GM21576 (cell line): Measurements from ENCODE around the gene PPARA.

Experiments
- ATAC-seq: cut with Tn5 transposase; IDR thresholded peaks from one replicate; pipeline ENCODE4 v1.9.1; 2021; ENCODE audit warnings: mild to moderate bottlenecking, moderate library complexity; ENCODE audit not compliant: unreplicated experiment

PPARA gene

DNA sequence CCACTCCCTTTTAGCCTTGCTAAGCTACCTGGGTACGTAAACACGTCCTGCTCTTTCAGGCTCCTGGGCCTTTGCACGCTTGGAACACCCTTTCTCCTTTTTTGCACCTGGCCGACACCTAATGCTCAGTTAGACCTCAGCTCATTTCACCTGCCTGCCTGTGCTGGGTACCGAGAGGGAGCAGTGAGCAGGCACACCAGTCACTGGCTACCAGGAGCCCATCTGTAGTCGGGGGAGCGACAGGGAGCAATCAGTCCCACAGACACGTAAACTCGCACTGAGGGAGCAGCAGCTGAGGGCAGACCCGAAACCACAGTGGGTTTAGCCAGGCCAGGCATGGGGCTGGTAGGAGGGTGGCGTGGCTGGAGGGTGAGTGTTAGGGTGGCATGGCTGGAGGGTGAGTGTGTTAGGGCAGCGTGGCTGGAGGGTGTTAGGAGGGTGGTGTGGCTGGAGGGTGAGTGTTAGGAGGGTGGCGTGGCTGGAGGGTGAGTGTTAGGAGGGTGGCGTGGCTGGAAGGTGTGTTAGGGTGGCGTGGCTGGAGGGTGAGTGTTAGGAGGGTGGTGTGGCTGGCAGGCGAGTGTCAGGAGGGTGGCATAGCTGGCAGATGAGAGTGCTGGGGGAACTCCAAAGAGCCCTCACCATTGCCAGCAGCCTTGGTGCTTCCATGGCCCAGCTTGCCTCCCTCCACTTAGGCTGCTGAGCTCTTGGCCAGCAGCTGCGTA lies 140.0 kb downstream of the PPARA start:
- no peak for ATAC-seq

- no peak for ATAC-seq
These were observed 140.8 kb downstream of the PPARA start for GRCh38 chr22:46290843-46291785.

DNA sequence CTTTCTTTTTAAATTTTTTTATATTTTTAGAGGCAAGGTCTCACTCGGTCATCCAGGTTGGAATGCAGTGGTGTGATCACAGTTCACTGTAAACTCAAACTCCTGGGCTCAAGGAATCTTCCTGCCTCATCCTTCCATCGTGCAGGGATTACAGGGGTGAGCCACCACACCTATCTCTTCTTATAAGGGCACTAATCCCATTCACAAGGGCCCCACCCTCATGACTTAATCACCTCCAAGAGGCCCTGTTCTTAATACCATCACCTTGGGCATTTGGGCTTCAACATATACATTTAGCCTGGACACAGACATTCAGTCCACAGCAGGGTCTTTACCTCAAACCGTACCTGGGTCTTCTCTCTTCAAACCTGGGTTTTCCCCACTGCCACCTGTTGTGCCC lies 141.8 kb downstream of the PPARA start:
- no peak for ATAC-seq

DNA sequence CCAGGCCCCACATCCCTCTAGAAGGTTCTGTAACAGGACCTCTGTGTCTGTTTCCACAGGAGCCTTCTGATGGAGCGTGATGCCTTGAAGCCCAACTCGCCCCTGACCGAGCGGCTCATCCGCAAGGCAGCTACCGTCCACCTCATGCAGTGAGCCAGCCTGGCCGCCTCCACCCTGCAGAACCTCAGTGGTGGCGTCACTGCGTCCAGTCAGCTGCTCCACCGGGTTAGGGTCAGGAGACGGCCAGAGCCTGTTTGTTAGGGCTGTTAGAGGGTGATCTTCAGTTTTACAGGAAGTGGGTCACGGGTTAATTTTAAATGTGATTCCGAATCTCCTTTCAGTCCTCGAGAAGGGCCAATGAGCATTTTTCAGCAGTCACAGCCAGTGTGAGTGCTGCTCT lies 142.4 kb downstream of the PPARA start:
- no peak for ATAC-seq
